ENCODE data around the gene CLSTN3.
"Not testable (repeated sequence)": the region's sequence is repeated elsewhere in the genome, so short reads cannot be mapped to it uniquely, and the experiment has no call there.

Gene CLSTN3

DNA sequence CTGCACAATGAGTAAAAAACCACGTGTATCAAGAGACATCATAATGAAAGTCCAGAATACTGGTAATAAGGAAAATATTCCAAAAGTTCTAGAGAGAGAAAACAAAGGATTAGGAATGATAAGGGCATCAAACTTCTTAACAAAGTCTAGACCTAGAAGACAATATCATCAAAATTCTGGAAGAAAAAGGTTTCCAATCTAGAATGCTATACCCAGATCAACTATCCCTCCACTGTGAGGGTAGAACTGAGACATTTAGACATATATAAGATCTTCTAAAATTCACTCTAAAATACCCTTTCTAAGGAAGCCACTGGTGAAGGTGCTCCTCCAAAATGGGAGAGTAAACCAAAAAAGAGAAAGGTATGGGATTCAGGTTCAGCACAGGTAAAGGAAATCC is 24.1 kb upstream of the CLSTN3 start:
- no peak for DNase-seq

DNA sequence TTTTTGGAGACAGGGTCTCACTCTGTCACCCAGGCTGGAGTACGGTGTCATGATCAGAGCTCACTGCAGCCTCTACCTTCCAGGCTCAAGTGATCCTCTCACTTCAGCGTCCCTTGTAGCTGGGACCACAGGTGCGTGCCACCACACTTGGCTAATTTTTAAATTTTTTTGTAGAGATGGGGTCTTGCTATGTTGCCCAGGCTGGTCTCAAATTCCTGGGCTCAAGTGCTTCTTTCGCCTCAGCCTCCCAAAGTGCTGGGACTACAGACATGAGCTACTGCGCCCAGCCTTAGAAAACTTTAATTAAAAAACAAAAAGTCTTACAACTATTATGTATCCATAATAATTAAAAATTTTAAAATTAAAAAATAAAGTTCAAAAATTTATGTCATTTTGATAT is 23.0 kb upstream of the CLSTN3 start:
- DNase-seq: not testable (repeated sequence)

DNA sequence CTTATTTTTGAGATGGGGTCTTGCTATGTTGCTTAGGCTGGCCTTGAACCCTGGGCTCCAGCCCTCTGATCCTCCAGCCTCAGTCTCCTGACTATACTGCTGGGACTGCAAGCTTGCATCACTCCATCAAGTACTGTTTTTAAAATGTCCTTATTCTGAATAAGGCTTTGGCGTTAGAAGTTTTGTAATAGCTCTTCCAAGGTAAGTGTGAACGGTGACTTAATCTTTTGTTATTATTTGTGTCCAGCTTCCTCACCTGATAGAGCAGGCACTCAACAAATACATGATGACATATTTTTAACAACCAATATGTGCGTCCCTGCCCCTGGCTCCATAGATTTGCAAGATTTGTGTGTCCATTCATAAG is 22.6 kb upstream of the CLSTN3 start:
- no peak for DNase-seq

GRCh38 chr12:7108003-7108795 is 22.0 kb upstream of the CLSTN3 start:
- DNase-seq: peak; percentile 69

GRCh38 chr12:7108796-7109571 is 21.2 kb upstream of the CLSTN3 start, which contains the start of gene C1RL:
C1RL (minus strand) TSS chr12:7109214; CDS start chr12:7109180, 34 bp downstream.
- peak; percentile 76 for DNase-seq

DNA sequence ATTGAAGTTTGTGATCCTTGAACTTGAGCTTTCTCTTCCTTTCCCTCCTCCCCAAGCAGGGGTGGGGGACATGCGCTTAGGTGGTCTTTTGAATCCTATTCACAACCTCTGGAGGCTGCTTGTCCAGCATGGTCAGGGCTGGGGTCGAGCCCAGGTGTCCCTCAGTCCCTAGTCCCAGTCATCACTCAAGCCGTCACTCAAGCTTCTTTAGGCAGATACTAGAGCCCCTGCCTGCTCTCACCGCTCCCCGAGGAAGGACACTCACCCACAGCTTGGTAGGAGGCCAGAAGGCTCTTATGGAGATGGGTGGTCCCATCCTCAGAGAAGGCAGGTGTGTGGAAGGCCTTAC is 20.6 kb upstream of the CLSTN3 start:
- no peak for DNase-seq

- DNase-seq: no peak
Measured at GRCh38 chr12:7110661-7111060, 19.5 kb upstream of the CLSTN3 start.

DNA sequence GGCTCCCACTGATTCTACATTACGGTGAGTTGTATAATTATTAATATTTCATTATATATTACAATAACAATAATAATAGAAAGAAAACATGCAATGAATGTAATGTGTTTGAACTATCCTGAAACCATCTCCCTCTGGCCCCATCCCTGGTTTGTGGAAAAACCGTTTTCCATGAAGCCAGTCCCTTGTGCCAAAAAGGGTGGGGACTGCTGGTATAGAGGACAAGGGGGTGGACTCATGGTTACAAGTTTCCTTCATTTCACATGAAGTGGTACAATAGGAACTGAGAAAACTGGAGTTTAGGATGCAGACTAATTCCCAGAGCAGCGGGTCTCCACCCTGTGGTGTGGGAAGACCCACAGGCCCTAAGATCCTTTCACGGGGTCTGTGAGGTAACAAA is 18.1 kb upstream of the CLSTN3 start:
- no peak for DNase-seq

DNA sequence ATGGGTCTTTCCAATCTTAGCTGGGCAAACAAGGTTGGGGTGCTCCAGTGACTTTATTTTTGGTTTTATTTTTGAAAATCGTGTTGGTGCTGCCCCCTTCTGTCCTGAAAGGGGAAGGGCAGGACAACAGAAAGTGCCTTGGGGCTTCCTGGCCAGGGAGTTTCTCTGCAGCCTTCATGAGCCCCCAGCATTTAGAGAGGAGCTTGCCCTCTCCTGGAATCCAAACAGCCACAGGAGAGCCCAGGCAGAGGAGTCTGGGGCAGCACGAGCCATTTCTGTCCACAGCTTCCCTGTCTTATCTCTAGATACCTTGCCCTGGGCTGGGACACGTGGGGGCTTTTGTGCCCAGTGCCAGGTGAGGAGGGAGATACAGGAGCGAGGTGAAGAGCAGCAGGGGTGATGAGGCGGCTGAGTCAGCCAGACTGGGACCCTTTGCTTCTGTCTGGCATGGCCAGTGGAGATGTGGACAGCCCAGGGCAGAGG is 16.7 kb upstream of the CLSTN3 start:
- peak; percentile 28 for DNase-seq

DNA sequence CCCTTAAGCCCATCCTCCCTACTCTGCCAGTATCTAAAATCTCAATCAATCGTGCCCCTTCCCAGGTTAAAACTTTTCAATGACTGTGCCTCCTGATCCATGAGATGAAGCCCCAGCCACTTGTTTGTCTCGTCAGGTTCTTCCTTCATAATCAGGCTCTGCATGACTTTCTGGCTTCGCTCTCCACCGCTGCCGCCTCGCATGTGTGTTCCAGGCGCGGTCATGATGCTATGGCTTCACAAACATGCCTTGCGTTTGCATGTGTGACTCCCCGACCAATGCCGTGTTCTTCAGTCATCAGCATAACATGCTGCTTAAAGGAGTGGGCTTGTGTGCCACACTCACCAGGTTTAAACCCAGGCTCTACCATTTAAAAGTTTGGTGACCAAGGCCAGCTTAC is 16.2 kb upstream of the CLSTN3 start:
- no peak for DNase-seq

DNA sequence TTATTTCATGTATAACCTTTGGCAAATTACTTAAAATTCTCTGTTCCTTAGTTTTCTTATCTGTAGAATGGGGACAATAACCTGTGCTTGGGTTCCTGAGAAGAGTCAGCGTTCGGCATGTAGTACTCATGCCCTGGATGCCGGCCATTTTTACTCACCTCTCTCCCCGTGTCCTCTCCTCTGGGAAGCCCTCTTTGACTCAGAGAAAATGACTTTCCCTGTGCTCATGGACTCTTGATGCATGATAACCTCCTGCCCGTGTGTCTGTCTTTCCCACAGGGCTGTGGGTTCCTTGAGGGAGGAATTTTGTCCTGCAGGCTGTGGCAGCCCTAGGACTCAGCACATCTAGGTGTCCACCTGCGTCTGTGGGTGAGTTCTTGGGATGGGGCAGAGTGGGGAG is 15.3 kb upstream of the CLSTN3 start:
- DNase-seq: no peak

DNA sequence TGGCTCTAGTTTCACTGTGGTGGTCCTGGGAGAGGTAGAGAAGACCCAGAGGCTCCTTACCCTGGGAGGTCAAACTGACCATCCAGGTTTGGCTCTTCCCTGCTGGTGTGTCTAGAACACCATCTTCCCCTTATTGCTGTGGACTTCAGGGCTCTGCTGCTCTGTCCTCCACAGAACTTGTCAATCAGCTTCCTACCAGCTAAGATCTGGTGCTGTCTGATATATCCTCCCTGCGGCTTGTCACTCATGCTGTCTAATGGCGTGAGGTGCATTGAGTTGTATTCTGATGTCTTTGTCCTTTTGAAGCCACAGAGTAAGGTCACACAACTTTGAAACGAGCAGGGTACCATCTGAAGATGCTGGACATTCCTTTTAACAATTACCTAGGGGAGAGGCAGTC is 14.0 kb upstream of the CLSTN3 start:
- DNase-seq: no peak

DNA sequence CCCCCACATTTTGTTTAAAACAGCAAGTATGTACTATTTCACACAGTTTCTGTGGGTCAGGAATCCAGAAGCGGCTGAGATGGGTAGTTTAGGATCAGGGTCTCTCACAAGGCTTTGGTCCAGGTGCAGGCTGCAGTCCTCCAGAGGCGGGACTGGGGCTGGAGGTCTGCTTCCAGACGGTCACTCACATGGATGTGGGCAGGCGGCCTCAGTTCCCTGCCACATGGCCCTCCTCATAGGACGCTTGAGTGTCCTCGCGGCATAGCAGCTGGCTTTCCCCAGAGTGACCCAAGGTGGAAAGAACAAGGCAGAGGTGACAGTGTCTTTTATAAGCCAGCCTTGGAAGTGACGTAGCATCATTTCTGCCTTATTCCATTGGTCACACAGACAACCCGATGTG is 13.3 kb upstream of the CLSTN3 start:
- no peak for DNase-seq

DNA sequence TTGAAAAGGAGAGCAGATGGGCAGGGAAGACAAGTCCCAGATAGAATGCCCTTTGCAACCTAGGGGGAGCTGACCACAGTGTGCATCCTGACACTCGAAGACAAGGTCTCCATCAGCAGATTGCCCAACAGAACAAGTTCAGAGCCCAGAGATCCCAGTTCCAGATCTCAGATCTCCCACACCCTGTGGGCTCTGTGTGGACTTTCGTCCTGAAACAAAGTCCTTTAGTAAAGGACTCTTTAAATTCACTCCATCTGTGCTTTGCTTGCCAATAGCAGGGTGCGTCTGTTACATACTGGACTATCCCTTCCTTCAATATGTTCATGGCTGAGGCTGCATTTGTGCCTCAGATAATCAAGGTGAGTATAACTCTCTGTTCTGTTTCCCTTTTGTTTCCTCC is 12.5 kb upstream of the CLSTN3 start:
- no peak for DNase-seq

GRCh38 chr12:7118881-7119280 is 11.3 kb upstream of the CLSTN3 start:
- DNase-seq: no peak

DNA sequence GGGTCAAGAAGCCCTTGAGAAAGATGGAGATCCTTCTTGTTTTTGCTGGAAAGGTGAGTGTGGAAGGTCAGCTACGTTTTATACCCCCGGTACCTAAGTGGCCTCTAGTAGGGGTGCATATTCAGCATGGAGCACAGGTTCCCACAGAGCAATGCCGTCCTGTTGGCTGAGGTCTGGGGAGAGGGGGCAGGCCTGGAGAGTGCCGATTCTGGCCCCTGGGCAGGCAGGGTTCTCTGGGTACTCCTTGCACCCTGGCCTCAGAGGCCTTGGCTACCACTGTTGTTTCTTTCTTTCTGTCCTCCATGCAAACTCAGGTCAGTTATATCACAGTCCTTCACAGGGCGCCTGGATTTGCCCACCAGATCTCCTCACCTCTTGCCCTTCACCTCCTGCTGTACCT is 10.0 kb upstream of the CLSTN3 start:
- DNase-seq: no peak

- DNase-seq: no peak
Measured at GRCh38 chr12:7121324-7121723, 8.8 kb upstream of the CLSTN3 start.

GRCh38 chr12:7122811-7123769 is 7.1 kb upstream of the CLSTN3 start:
- DNase-seq: no peak

- DNase-seq: no peak
Measured at GRCh38 chr12:7123806-7124522, 6.2 kb upstream of the CLSTN3 start.

GRCh38 chr12:7125632-7126227 is 4.4 kb upstream of the CLSTN3 start:
- DNase-seq: no peak

DNA sequence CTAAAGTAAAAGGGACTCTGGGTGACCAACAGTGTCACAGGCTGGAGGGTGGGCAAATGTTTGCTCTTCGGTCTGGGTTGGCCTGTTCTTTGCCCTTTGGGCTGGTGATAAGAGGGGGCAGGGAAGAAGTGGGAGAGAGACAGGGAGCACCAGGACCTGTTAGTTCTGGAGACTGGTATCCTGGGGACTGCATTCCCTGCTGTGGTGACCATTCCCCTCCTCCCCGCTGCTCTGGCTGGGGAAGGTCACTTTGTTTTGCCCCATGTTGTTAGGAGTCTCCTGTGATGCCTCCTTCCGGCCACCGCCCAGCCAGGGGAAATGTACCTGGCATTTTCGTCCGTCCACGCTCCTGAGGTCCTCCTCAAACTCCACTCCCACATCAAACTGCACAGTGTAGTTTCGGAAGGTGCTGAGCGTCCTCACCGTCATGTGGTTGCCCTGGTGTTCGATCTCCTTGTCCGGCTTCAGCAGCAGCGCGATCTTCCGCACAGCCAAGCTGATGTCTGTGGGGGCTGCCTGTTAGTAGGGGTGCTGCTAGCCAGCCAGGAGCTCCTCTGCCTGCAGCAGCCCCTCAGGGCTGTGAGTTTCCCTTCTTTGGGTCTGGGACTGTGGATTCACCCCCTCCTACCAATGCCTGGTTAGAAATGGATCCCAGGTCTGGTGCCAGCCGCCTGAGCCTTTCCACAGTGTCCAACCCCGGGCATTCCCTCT is 2.1 kb upstream of the CLSTN3 start:
- no peak for DNase-seq

Data from MV-4-11 (cell line).